Measurements from ENCODE around the gene IL31.
"Not testable (repeated sequence)": the region's sequence is repeated elsewhere in the genome, so short reads cannot be mapped to it uniquely, and the experiment has no call there.

IL31 gene

DNA sequence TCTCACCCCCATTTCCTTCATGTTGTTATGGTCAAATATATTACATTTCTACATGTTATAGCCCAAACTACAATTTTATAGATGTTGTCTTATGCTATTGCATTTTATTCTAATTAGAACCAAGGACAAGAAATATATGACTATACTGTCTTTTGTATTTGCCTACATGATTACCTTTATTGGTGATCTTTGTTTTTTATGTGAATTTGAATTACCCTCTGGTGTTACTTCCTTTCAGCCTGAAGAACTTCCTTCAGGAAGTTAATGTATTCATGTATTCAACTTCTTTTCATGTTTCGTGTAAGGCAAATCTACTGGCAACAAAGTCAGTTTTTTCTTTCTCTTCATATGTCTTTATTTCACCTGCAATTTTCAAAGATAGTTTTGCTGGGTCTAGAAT, 20.8 kb upstream of the IL31 start:
- DNase-seq (ENCODE audit: insufficient read length, low spot score), result no peak
- no peak for FAIRE-seq

DNA sequence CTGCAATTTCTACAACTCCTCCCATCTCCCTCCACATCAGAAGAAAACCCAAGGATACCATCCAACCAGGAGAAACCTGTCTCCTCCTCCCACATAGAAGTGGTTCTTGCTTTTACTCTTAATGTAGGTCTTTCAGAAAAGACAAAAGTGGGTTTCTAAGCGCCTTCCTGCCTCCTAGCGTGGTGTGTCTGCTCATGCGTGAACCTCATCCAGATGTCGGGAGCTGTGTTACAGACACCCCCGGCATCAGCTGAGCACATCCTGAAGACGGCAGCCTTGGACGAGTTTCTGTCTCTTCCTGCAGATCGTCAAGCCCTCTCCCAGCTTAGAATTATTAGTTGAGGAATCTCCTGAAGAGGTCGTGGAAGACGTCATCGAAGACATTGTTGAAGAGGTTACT, 18.4 kb upstream of the IL31 start:
- FAIRE-seq, result no peak

DNA sequence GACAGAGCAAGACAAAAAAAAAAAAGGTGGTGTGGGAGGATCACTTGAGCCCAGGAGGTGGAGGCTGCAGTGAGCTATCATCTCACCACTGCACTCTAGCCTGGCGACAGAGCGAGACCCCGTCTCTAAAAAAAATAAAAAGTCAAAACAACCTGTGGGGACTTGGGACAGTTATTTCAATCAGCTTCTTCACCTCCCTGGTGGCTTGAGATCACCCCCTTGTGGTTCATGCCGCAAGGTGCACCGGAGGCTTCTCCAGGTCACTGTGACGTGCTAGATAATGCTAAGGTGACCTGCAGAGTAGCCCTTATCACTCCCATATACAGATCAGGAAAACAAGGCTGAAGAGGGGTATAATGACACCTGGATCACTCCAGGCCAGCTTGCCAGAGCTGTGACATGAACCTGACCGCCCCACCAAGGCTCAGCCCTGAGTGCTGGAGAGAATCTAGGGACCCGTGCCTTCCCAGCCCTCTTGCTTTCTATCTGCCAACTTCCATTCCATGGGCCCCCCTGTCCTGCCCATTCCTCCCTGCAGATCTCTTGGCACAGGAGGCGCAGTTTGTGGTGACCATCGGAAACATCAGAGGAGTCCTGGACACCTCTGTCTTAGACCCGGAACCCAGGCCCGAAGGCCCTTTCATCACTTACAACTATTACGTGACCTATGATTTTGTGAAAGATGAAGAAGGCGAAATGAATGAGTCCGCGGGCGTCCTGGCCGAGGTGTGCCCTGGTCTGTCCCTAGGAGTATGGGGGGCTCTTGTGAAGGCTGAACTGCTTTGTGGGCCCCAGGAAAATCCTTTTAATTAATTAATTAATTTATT, 17.0 kb upstream of the IL31 start:
- peak; percentile 83 for DNase-seq (ENCODE audit: insufficient read length, low spot score)
- FAIRE-seq, result peak; percentile 85

More for the DNA sequence above, 18.4 kb upstream of the IL31 start:
- no peak for DNase-seq (ENCODE audit: insufficient read length, low spot score)

DNA sequence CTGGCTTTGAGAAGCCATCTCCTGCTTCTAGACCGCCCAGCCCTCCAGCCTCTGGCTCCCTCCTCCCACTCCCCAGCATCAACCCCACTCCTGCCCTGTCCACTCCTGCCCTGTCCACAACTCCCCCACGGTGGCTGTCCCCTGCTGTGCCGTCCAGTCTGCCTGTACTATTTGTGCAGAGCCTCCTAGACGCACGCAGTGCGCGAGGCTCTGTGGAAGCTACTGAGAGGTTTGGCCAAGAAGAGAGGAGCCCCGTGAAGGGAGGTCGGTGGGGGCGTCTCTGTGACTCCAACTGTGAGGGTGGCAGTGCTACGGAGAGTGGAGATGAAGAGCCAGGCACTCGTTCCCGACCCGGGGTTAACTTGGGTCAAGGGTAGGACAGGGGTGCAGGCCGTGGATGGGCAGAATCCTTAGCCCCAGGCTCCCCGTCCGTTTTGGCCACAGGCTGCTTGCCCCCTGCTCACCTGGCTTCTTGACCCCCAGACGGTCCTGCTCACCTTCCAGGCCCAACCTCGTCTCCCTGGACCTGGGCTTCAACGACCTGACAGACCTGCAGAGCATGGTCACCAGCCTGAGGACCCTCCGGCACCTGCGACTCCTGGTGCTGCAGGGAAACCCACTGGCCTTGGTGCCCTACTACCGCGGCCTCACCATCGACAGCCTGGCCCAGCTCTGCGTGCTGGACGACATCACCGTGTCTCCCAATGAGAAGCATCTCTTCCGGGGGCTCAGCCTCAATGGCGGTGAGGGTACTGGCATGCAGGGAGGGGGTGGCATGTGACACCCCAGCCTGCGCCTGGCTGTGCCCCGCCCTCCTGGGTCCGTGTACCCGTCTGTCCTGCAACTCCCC, 15.8 kb upstream of the IL31 start:
- no peak for DNase-seq (ENCODE audit: insufficient read length, low spot score)

DNA sequence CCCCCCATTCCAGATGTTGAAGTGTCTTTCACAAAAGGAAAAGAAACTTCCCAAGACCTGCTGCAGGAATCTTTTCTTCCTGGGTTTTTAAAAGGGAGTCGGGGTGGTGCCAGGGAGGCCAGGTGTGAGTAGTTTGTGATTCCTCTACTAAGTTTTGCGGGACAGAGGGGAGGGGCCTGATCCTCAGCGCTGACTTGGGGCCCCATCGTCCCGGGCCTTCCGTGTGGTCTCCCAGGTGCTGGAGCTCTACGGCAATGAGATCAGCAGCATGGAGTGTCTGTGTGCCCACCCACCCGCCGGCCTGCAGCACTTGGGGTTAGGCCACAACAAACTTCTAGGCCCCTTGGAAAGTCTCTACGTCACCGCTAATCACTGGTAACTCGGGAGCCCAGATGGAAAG, 13.4 kb upstream of the IL31 start:
- no peak for DNase-seq (ENCODE audit: insufficient read length, low spot score)
- FAIRE-seq, result no peak

More for the DNA sequence above, 15.8 kb upstream of the IL31 start:
- FAIRE-seq, result no peak

DNA sequence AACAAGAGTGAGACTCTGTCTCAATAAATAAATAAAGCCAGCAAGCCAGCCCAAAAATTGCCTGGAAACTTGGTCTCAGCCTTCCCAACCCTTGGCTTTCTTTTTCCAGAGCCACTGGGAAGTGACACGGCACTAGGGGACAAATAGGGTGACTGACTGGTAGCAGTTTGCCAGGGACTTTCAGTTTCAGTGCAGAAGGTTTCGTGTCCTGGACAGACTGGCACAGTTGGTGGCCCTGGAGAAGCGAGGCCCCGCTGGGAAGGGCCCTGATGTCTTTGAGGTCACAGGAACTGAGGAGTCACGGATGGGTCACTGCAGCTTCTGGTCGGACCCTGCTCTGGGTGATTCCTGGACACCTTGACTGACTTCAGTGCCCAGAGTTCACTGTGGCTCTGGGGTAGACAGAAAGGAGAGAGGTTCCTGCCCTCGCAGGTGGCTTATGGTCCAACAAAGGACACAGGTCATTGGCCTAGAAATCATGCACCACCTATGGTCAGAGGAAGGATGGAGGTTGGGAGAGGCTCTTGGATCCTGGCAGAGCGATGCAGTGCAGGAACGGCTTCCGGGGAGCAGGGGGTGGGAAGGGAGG, 11.6 kb upstream of the IL31 start:
- DNase-seq (ENCODE audit: insufficient read length, low spot score) (no peak), FAIRE-seq (no peak)

DNA sequence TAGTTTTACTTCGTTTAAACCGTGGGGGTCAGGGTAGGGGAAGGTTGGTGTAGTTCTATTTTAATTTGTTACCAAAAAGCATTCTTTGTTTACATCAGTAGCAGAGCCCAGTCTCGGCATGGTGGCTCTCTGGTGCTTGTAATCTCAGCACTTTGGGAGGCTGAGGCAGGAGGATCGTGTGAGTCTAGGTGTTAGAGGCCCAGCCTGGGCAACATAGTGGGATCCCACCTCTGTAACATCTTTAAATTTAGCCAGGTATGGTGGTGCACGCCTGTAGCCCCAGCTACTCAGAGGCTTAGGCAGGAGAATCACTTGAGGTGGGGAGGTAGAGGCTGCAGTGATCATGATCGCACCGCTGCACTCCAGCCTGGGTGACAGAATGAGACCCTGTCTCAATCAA, 11.1 kb upstream of the IL31 start:
- DNase-seq (ENCODE audit: insufficient read length, low spot score) (no peak), FAIRE-seq (no peak)

DNA sequence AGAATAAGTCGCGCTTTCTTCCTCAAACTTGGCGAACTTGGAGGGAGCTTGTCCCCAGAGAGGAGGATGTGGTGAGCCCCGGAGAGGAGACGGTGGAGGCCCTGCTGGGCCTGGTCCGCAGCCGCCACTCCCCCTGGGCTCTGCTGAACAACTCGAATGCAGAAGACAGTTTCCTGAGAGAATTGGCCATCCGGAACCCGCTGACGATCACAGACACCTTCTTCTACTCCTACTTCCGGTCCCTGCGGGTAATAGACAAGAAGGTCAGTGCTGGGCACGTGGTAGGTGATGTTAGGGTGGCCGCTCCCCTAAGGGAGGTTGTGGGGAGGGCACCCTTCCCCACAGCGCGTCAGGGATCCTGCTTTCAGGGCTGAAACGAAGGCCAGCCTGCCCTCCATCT, 10.5 kb upstream of the IL31 start:
- DNase-seq (ENCODE audit: insufficient read length, low spot score) (no peak), FAIRE-seq (no peak)

DNA sequence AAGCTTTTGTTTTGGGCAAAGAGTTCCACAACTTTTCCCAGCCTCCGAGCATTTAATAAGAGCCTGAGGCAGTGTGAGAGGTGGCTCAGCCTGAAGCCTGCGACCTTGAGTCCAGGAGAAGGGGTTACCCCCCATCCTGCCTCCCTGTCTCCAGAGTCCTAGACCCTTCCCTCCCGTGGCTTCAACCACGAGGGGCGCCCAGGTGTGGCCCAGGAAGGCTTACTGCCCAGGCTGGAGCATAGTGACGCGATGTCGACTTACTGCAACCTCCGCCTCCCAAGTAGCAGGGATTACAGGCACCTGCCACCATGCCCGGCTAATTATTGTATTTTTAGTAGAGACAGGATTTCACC, 9.5 kb upstream of the IL31 start:
- DNase-seq (ENCODE audit: insufficient read length, low spot score) (no peak), FAIRE-seq (no peak)

DNA sequence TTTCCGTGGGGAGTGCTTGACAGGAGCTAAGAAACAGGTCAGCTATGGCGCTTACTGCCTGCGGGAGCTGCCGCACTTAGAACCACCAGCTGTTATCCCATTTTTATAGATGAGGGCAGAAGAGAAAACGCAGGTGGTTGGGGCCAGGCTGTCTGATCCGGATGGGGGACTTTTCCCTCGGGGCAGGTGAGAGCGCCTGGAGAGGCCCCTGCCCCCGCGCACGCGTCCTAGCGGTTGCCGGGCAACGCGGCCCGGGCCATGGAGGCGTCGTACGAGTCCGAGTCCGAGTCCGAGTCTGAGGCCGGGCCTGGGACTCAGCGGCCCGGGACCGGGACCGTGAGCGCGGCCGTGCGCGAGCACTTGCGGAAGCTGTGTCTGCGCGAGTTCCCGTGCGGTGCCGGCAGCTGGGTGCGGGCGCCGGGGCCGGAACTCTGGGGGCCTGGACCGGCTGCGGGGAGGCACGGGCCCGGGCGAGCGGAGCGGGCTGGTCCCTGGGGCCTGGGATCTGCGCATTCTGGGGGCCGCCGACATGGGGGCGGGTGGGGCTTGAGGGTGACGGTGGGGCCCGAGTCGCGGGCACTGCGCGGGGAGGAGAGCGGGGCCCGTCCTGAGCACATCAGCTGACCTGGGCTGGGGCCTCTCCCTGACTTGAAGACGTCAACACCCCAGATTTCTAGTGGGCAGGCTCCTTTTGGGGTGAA, 9.0 kb upstream of the IL31 start, which contains the start of gene LRRC43:
LRRC43 (plus strand) TSS at position 237 of the 701 bp plus-strand sequence; CDS start at position 259, 22 bp downstream.
- DNase-seq (ENCODE audit: insufficient read length, low spot score) (no peak), FAIRE-seq (no peak)

DNA sequence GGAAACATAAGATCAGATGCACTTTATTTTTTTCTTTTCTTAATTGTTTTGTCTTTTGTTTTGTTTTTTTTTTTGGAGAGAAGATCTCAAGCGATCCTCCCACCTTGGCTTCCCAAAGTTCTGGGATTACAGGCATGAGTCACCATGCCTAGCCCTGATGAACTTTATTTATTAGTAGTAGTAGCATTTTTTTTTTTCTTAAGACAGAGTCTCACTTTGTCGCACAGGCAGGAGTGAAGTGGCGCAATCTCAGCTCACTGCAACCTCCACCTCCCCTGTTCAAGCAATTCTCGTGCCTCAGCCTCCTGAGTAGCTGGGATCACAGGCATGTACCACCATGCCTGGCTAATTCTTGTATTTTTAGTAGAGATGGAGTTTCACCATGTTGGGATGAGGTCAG, 2.5 kb upstream of the IL31 start:
- DNase-seq (ENCODE audit: insufficient read length, low spot score); FAIRE-seq: not testable (repeated sequence)

DNA sequence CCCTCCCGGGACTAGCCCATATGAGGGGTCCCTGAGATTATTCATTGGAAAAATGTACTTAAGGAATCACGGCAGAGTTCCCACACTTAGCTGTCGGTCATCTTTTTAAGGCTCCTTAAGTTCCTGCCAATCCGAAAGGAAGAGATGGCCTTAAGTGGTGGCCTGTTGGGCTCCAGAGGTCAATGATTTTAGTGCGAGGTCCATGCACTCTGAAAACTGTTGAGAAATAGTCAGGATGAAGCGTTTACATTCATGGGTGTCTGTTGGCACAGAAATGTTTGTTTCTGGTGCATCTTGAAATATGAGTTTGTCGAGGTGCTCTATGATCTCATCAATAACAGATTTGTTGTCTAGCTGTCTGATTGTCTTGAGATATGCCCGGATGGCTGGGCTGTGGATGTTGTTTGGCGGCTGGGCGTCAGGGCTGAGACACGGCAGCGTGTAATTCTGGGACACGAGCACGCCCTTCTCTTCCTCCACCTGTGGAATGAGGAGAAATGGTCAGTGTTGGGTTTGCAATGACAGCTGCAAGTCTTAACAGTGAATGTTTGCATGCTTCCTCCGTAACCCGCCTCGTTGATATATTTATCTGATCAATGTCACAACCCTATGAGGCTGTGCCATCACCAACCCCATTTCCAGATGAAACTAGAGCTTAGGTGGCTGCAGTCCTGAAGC, 1.6 kb downstream of the IL31 start:
- FAIRE-seq, result no peak
- DNase-seq (ENCODE audit: insufficient read length, low spot score), result no peak

DNA sequence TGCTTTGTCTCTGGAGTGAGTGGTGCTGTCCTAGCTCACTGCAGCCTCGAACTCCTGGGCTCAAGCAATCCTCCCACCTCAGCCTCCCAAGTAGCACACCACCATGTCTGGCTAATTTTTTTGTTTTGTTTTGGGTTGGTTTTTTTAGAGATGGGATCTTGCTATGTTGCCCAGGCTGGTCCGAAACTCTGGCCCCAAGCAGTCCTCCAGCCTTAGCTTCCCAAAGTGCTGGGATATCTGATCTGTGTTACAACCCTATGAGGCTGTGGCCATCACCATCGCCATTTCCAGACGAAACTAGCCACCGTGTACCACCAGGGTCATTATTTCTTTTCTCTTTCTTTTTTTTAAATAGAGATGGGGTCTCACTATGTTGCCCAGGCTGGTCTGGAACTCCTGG, 2.6 kb downstream of the IL31 start:
- FAIRE-seq, result no peak

DNA sequence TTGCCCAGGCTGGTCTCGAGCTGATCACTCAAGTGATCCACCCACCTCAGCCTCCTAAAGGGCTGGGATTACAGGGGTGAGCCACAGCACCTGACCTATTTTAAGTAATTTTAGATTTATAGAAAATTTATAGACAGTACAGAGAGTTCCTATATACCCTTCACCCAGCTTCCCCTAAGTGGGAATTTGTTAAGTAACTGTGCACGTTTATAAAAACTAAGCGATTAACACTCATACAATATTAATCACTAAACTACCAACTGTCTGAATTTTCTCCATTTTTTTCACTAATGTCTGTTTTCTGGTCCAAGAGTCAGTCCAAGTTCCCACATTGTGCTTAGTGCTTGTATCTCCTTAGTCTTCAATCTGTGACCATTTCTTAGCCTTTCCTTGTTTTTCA, 5.5 kb downstream of the IL31 start:
- FAIRE-seq (no peak), DNase-seq (ENCODE audit: insufficient read length, low spot score) (no peak)

More for the DNA sequence above, 2.6 kb downstream of the IL31 start:
- no peak for DNase-seq (ENCODE audit: insufficient read length, low spot score)

DNA sequence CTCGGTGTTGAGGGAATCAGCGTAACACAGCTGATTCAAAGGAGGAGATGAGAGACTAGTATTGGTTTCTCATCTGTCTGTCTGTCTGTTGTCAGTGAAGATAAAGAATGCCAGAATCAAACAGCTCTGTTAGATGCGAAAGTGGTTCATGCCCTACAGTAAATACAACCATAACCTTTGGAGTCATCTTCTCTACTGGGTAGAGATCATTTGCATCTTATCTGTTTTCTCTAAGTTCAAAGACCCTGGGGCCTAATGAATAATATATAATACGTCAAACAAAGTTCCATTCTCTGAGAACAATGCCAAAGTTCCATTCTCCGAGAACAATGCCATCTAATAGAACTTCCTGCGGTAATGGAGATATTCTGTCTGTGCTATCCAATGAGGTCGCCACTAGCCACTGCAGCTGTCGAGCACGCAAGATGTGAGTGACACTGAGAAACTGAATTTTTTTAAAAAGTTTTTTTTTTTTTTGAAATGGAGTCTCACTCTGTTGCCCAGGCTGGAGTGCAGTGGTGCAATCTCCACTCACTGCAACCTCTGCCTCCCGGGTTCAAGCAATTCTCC, 6.6 kb downstream of the IL31 start:
- no peak for DNase-seq (ENCODE audit: insufficient read length, low spot score)
- no peak for FAIRE-seq

DNA sequence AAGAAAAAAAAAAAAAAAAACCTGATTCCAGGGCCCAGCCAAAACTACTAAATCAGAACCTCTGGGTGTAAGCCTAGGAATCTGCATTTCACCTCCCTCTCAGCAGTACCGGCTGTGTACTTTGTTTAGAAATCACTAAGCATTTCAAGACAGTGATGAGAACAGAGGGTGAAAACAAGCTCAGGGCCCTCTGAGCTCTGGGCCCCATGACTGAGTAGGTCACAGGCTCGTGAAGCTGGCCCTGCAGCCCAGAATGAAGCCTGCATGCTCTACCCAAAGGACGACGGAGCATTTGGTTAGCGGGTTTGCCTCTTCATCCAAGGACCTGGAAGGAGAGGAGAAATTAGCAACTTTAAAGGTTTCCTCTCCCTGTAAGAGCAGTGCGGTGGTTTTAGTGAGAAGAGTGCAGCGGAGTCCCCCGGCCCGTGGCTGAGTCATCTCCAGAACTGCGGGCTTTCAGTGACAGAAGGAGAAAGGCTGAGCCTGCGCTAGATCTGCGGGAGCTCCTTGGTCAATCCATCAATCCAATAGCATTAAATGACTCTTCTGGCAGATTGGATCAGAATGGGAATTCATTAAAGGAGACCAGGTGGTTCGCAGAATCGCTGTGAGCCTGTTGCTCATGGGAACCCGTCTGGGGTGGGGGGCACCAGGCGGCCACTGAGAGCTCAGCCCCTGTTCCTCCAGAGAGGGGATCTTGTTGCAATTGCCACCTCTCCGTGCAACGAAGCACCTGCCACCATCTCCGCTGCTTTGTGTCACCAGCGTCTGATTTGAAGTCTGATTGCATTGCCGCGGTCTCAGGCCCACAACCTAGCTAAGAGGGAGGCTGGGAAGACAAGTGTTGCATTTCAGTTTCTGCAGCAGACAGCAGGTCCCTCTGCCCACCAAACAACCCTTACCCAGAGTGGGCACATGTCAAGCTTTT, 7.3 kb downstream of the IL31 start:
- FAIRE-seq (no peak), DNase-seq (ENCODE audit: insufficient read length, low spot score) (no peak)

DNA sequence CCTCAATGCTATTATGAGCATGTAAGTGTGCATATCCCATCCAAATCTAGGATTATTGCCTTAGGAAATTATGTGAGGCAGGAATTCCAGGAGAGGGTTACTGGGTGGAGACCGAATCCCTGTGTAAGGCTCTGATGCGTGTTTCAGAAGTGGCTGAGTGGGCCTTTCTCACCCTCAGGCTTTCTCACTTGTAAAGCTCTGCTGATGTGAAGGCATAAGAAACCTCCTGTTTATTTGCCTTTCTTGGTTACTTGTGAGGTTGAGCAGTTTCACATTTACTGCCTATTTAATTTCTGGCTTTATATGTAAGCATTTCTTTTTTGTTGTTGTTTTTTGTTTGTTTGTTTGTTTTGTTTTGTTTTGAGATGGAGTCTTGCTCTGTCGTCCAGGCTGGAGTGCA, 11.0 kb downstream of the IL31 start:
- no peak for FAIRE-seq

DNA sequence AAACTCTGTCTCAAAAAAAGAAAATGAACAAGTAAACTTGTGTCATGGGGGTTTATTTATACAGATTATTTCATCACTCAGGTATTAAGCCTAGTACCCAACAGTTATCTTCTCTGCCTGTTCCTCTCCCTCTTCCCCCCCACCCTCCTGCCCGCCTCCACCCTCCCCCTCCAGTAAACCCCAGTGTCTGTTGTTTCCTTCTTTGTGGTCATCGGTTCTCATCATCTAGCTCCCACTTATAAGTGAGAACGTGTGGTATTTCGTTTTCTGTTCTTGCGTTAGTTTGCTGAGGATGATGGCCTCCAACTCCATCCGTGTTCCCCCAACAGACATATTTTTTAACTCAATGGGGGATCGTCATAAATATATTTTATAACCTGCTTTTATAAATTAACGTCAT, 12.3 kb downstream of the IL31 start:
- FAIRE-seq (no peak), DNase-seq (ENCODE audit: insufficient read length, low spot score) (no peak)

More for the DNA sequence above, 11.0 kb downstream of the IL31 start:
- DNase-seq (ENCODE audit: insufficient read length, low spot score), result no peak

DNA sequence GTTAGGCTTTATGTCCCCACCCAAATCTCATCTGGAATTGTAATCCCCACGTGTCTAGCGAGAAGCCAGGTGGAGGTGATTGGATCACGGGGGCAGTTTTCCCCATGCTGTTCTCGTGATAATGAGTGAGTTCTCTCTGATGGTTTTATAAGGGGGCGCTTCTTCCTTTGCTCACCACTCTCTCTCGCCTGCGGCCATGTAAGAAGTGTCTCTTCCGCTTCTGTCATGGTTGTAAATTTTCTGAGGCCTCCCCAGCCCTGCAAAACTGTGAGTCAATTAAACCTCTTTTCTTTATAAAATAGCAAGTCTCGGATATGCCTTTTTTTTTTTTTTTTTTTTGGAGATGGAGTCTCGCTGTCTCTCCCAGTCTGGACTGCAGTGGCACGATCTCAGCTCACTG, 13.3 kb downstream of the IL31 start:
- DNase-seq (ENCODE audit: insufficient read length, low spot score) (no peak), FAIRE-seq (no peak)
